NCI-H446 treated with DMSO at 0.1 percent for 48 hours (cell line): ENCODE results near the gene HPCAL4.

Experiments used
- DNase-seq: peaks from one replicate; lab custom pipeline; 2025; lab: John Stamatoyannopoulos, UW

Gene HPCAL4

GRCh38 chr1:39691383-39692151 is at the start of gene HPCAL4:
Gene HPCAL4, minus strand, starts transcription at chr1:39691433. Its CDS starts 6,830 bp downstream, at chr1:39684603.
- DNase-seq: no peak

GRCh38 chr1:39738622-39739366 is 47.6 kb upstream of the HPCAL4 start, which contains the start of gene PPIE:
Gene PPIE, plus strand, starts transcription at chr1:39738882. Its CDS starts 19 bp downstream, at chr1:39738901.
- DNase-seq: peak; percentile 73

GRCh38 chr1:39737546-39738169 is 46.4 kb upstream of the HPCAL4 start:
- DNase-seq: no peak

- no peak for DNase-seq
Observed at GRCh38 chr1:39735731-39736130, 44.5 kb upstream of the HPCAL4 start.

- no peak for DNase-seq
Observed at GRCh38 chr1:39733161-39733560, 41.9 kb upstream of the HPCAL4 start.

GRCh38 chr1:39732730-39733129 is 41.5 kb upstream of the HPCAL4 start:
- DNase-seq: no peak

- no peak for DNase-seq
Observed at GRCh38 chr1:39729842-39730241, 38.6 kb upstream of the HPCAL4 start.

- DNase-seq: no peak
Observed at GRCh38 chr1:39729030-39729429, 37.8 kb upstream of the HPCAL4 start.

GRCh38 chr1:39727932-39728317 is 36.7 kb upstream of the HPCAL4 start:
- no peak for DNase-seq

- DNase-seq: no peak
Observed at GRCh38 chr1:39727221-39727931, 36.1 kb upstream of the HPCAL4 start.

GRCh38 chr1:39726600-39726999 is 35.4 kb upstream of the HPCAL4 start:
- no peak for DNase-seq

- no peak for DNase-seq
Observed at GRCh38 chr1:39722495-39722894, 31.3 kb upstream of the HPCAL4 start.

GRCh38 chr1:39721664-39722063 is 30.4 kb upstream of the HPCAL4 start:
- no peak for DNase-seq

- peak; percentile 52 for DNase-seq
Observed at GRCh38 chr1:39720094-39720999, 29.1 kb upstream of the HPCAL4 start.

GRCh38 chr1:39717809-39718208 is 26.6 kb upstream of the HPCAL4 start:
- DNase-seq: no peak

GRCh38 chr1:39713557-39713956 is 22.3 kb upstream of the HPCAL4 start:
- no peak for DNase-seq

- DNase-seq: no peak
Observed at GRCh38 chr1:39711966-39712340, 20.7 kb upstream of the HPCAL4 start.

- DNase-seq: no peak
Observed at GRCh38 chr1:39711104-39711965, 20.1 kb upstream of the HPCAL4 start.

- no peak for DNase-seq
Observed at GRCh38 chr1:39707506-39707905, 16.3 kb upstream of the HPCAL4 start.

- no peak for DNase-seq
Observed at GRCh38 chr1:39704757-39705156, 13.5 kb upstream of the HPCAL4 start.
